ENCODE measurements around the gene TSPYL4. TPM values are rescaled to one million over a fixed set of nuclear protein-coding genes. Genes with fewer than 3 reads are reported as not detected.

TSPYL4 gene
- total RNA-seq, 2 experiments from 2014 or later: 11.8 to 12.2 TPM

DNA sequence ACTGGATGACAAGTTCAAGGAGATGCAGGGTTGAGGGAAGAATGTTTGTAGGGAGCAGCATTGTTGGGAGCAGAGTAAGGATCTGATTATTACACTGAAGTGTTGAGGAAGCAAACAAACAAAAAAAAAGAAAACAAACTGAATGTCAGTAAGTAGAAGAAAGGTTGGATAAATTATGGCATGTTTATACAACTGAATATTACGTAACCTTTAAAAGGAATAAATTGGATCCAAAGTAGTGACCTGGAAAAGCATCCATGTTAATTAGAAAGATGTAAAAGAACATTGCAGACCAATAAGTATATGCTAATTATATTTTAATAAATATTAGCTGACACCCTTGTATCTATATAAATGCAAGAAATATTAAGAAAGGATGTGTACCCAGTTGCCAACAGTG, 38.7 kb upstream of the TSPYL4 start:
- no peak overlapping the region for H3K27ac Mint-ChIP-seq
- H3K4me3 Mint-ChIP-seq: no peak overlapping the region
- ChIA-PET POLR2A (no interaction called here), CTCF (interaction anchor here (0.8 to 1.6 kb wide), 3 partner anchors 240 to 269 kb away, joined by 3 to 8 read pairs (median 5); no protein-coding TSS in a partner anchor)
- H3K27me3 Mint-ChIP-seq: no peaks in the 10 kb centered on the region
- TF ChIP-seq, protein P1, sequence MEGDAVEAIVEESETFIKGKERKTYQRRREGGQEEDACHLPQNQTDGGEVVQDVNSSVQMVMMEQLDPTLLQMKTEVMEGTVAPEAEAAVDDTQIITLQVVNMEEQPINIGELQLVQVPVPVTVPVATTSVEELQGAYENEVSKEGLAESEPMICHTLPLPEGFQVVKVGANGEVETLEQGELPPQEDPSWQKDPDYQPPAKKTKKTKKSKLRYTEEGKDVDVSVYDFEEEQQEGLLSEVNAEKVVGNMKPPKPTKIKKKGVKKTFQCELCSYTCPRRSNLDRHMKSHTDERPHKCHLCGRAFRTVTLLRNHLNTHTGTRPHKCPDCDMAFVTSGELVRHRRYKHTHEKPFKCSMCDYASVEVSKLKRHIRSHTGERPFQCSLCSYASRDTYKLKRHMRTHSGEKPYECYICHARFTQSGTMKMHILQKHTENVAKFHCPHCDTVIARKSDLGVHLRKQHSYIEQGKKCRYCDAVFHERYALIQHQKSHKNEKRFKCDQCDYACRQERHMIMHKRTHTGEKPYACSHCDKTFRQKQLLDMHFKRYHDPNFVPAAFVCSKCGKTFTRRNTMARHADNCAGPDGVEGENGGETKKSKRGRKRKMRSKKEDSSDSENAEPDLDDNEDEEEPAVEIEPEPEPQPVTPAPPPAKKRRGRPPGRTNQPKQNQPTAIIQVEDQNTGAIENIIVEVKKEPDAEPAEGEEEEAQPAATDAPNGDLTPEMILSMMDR (IDR thresholded peaks at IDR 0.05): no peak
- intact Hi-C loops (cut with micrococcal nuclease): no loop called here
- no peaks in the 10 kb centered on the region for H3K36me3 Mint-ChIP-seq (ENCODE audit: low read depth)
- DNase-seq (no peak), ATAC-seq (no peak)
- no peaks in the 10 kb centered on the region for H3K9me3 Mint-ChIP-seq
- H3K4me1 Mint-ChIP-seq (ENCODE audit: low read depth): no peaks in the 10 kb centered on the region

- H3K4me3 Mint-ChIP-seq: no peak overlapping the region
- TF ChIP-seq, protein P1 (IDR thresholded peaks at IDR 0.05): no peak
- ATAC-seq (no peak), DNase-seq (no peak)
- ChIA-PET CTCF (interaction anchor here (1.6 kb wide), 1 partner anchor 241 kb away, joined by 8 read pairs; no protein-coding TSS in a partner anchor), POLR2A (no interaction called here)
- H3K9me3 Mint-ChIP-seq: no peaks in the 10 kb centered on the region
- no peaks in the 10 kb centered on the region for H3K4me1 Mint-ChIP-seq (ENCODE audit: low read depth)
- H3K36me3 Mint-ChIP-seq (ENCODE audit: low read depth): no peaks in the 10 kb centered on the region
- intact Hi-C loops (cut with micrococcal nuclease): no loop called here
- no peak overlapping the region for H3K27ac Mint-ChIP-seq
- H3K27me3 Mint-ChIP-seq: no peaks in the 10 kb centered on the region
These were observed 38.0 kb upstream of the TSPYL4 start for GRCh38 chr6:116291701-116292396.

- Mint-ChIP-seq H3K27me3 (no peaks in the 10 kb centered on the region), H3K27ac (no peak overlapping the region), H3K4me1 (ENCODE audit: low read depth) (no peaks in the 10 kb centered on the region), H3K9me3 (no peaks in the 10 kb centered on the region), H3K4me3 (no peak overlapping the region), H3K36me3 (ENCODE audit: low read depth) (no peaks in the 10 kb centered on the region)
- POLR2A ChIA-PET: no interaction called here
- DNase-seq (no peak), ATAC-seq (no peak)
- CTCF ChIA-PET: interaction anchor here (3.5 kb wide), 1 partner anchor 243 kb away, joined by 69 read pairs; no protein-coding TSS in a partner anchor
- TF ChIP-seq, protein P1 (IDR thresholded peaks at IDR 0.05): no peak
- intact Hi-C loops (cut with micrococcal nuclease): no loop called here
These were observed 36.9 kb upstream of the TSPYL4 start for GRCh38 chr6:116290799-116291198.

- Mint-ChIP-seq H3K9me3 (no peaks in the 10 kb centered on the region), H3K4me1 (ENCODE audit: low read depth) (no peaks in the 10 kb centered on the region), H3K36me3 (ENCODE audit: low read depth) (no peaks in the 10 kb centered on the region), H3K4me3 (no peak overlapping the region), H3K27ac (no peak overlapping the region), H3K27me3 (no peaks in the 10 kb centered on the region)
- DNase-seq (no peak), ATAC-seq (no peak)
- TF ChIP-seq, protein P1 (IDR thresholded peaks at IDR 0.05): no peak
- POLR2A ChIA-PET: no interaction called here
- CTCF ChIA-PET: interaction anchor here (1.0 to 3.5 kb wide), 4 partner anchors 12 to 271 kb away, joined by 3 to 69 read pairs (median 15); partner anchors contain the start of gene TSPYL1
- intact Hi-C loops (cut with micrococcal nuclease): loop anchor here (10.0 kb wide), 1 partner anchor 275 kb away; no protein-coding TSS in a partner anchor
These were observed 36.0 kb upstream of the TSPYL4 start for GRCh38 chr6:116289876-116290275.

GRCh38 chr6:116287689-116288282, 33.9 kb upstream of the TSPYL4 start:
- H3K9me3 Mint-ChIP-seq: no peaks in the 10 kb centered on the region
- intact Hi-C loops (cut with micrococcal nuclease): loop anchor here (1.0 to 10.0 kb wide), 2 partner anchors 245 to 277 kb away; no protein-coding TSS in a partner anchor
- H3K27ac Mint-ChIP-seq: no peak overlapping the region
- H3K27me3 Mint-ChIP-seq: no peaks in the 10 kb centered on the region
- DNase-seq (no peak), ATAC-seq (peak; percentile 80)
- H3K4me3 Mint-ChIP-seq: no peak overlapping the region
- H3K4me1 Mint-ChIP-seq (ENCODE audit: low read depth): no peaks in the 10 kb centered on the region
- no peaks in the 10 kb centered on the region for H3K36me3 Mint-ChIP-seq (ENCODE audit: low read depth)
- TF ChIP-seq, protein P1 (IDR thresholded peaks at IDR 0.05): peak; percentile 95
- ChIA-PET CTCF (interaction anchor here (0.6 to 3.5 kb wide), 65 partner anchors 9 to 361 kb away, joined by 3 to 69 read pairs (median 4); partner anchors contain the start of genes RWDD1 and TSPYL1), POLR2A (interaction anchor here (0.6 to 1.4 kb wide), 2 partner anchors 8 to 126 kb away, joined by 4 read pairs; partner anchors contain the start of gene TSPYL1)
